Measurements from ENCODE around the gene SLC6A7.

Gene SLC6A7

GRCh38 chr5:150244209-150244608 lies 54.3 kb downstream of the SLC6A7 start:
- TF ChIP-seq EGR1 (IDR thresholded peaks at IDR 0.05) (no peak), NFIC (IDR thresholded peaks at IDR 0.05) (no peak), USF1 (IDR thresholded peaks at IDR 0.05) (no peak), TCF12 (IDR thresholded peaks at IDR 0.05; ENCODE audit: low read depth) (no peak), MAX (IDR thresholded peaks at IDR 0.05) (no peak), YY1 (IDR thresholded peaks at IDR 0.05; ENCODE audit: low read depth) (no peak), CEBPB (IDR thresholded peaks at IDR 0.05) (no peak), CREB1 (IDR thresholded peaks at IDR 0.05; ENCODE audit: low read depth) (no peak), EP300 (IDR thresholded peaks at IDR 0.05; ENCODE audit: borderline replicate concordance) (no peak), TAF1 (IDR thresholded peaks at IDR 0.05; ENCODE audit: low read depth) (no peak), REST (IDR thresholded peaks at IDR 0.05; ENCODE audit: low read depth) (no peak), TEAD4 (IDR thresholded peaks at IDR 0.05) (no peak), RAD21 (IDR thresholded peaks at IDR 0.05; ENCODE audit: low read depth) (no peak), ZBTB7A (IDR thresholded peaks at IDR 0.05; ENCODE audit: low read depth) (no peak)

GRCh38 chr5:150245111-150245789 lies 55.4 kb downstream of the SLC6A7 start:
- TF ChIP-seq FOXM1 (IDR thresholded peaks at IDR 0.05; ENCODE audit: borderline replicate concordance, low read depth) (no peak), TCF12 (IDR thresholded peaks at IDR 0.05; ENCODE audit: low read depth) (no peak), CEBPB (IDR thresholded peaks at IDR 0.05) (no peak), NFIC (IDR thresholded peaks at IDR 0.05) (no peak), MAX (IDR thresholded peaks at IDR 0.05) (no peak), TAF1 (IDR thresholded peaks at IDR 0.05; ENCODE audit: low read depth) (no peak)

GRCh38 chr5:150245808-150246207 lies 55.9 kb downstream of the SLC6A7 start:
- TF ChIP-seq TAF1 (IDR thresholded peaks at IDR 0.05; ENCODE audit: low read depth): no peak
- TF ChIP-seq ZBTB7A (IDR thresholded peaks at IDR 0.05; ENCODE audit: low read depth): no peak
- no peak for TF ChIP-seq YY1 (IDR thresholded peaks at IDR 0.05; ENCODE audit: low read depth)
- TF ChIP-seq TEAD4 (IDR thresholded peaks at IDR 0.05): no peak
- TF ChIP-seq TCF12 (IDR thresholded peaks at IDR 0.05; ENCODE audit: low read depth): no peak
- no peak for TF ChIP-seq EGR1 (IDR thresholded peaks at IDR 0.05)
- no peak for TF ChIP-seq FOXM1 (IDR thresholded peaks at IDR 0.05; ENCODE audit: borderline replicate concordance, low read depth)
- no peak for TF ChIP-seq REST (IDR thresholded peaks at IDR 0.05; ENCODE audit: low read depth)
- TF ChIP-seq NFIC (IDR thresholded peaks at IDR 0.05): no peak

- TF ChIP-seq FOXM1 (IDR thresholded peaks at IDR 0.05; ENCODE audit: borderline replicate concordance, low read depth) (no peak), CEBPB (IDR thresholded peaks at IDR 0.05) (no peak), EP300 (IDR thresholded peaks at IDR 0.05; ENCODE audit: borderline replicate concordance) (no peak), CREB1 (IDR thresholded peaks at IDR 0.05; ENCODE audit: low read depth) (no peak), ZBTB7A (IDR thresholded peaks at IDR 0.05; ENCODE audit: low read depth) (no peak), NFIC (IDR thresholded peaks at IDR 0.05) (no peak), REST (IDR thresholded peaks at IDR 0.05; ENCODE audit: low read depth) (no peak), MAX (IDR thresholded peaks at IDR 0.05) (no peak), EGR1 (IDR thresholded peaks at IDR 0.05) (no peak), TEAD4 (IDR thresholded peaks at IDR 0.05) (no peak), RAD21 (IDR thresholded peaks at IDR 0.05; ENCODE audit: low read depth) (no peak), USF1 (IDR thresholded peaks at IDR 0.05) (no peak), YY1 (IDR thresholded peaks at IDR 0.05; ENCODE audit: low read depth) (no peak), TCF12 (IDR thresholded peaks at IDR 0.05; ENCODE audit: low read depth) (no peak), TAF1 (IDR thresholded peaks at IDR 0.05; ENCODE audit: low read depth) (no peak)
Observed at GRCh38 chr5:150246429-150246828, 56.6 kb downstream of the SLC6A7 start.

All from Ishikawa (cell line).